ENCODE data around the gene LMF2.

The LMF2 gene

GRCh38 chr22:50481045-50481439 is 26.5 kb downstream of the LMF2 start:
- no peak for DNase-seq

- DNase-seq = no peak
These were observed 27.8 kb downstream of the LMF2 start for GRCh38 chr22:50479721-50480120.

GRCh38 chr22:50477923-50478322 is 29.6 kb downstream of the LMF2 start:
- DNase-seq = no peak

GRCh38 chr22:50476868-50477267 is 30.6 kb downstream of the LMF2 start:
- no peak for DNase-seq

- no peak for DNase-seq
These were observed 31.9 kb downstream of the LMF2 start for GRCh38 chr22:50475652-50476002.

- DNase-seq = peak; percentile 78
These were observed 32.5 kb downstream of the LMF2 start, which contains the start of gene SBF1 for GRCh38 chr22:50474710-50475651. TSS of gene SBF1 (minus strand) at chr22:50475035. CDS start at chr22:50474840, 195 bp downstream.

GRCh38 chr22:50473855-50474671 is 33.4 kb downstream of the LMF2 start:
- no peak for DNase-seq

- DNase-seq = peak; percentile 42
These were observed 34.4 kb downstream of the LMF2 start for GRCh38 chr22:50473088-50473487.

GRCh38 chr22:50471962-50472361 is 35.5 kb downstream of the LMF2 start:
- DNase-seq = no peak

GRCh38 chr22:50471197-50471847 is 36.2 kb downstream of the LMF2 start:
- no peak for DNase-seq

GRCh38 chr22:50470491-50470890 is 37.0 kb downstream of the LMF2 start:
- DNase-seq = no peak

- peak; percentile 86 for DNase-seq
These were observed 37.9 kb downstream of the LMF2 start for GRCh38 chr22:50469377-50470305.

- no peak for DNase-seq
These were observed 38.9 kb downstream of the LMF2 start for GRCh38 chr22:50468626-50469025.

GRCh38 chr22:50467773-50468440 is 39.6 kb downstream of the LMF2 start:
- DNase-seq = no peak

GRCh38 chr22:50467341-50467740 is 40.2 kb downstream of the LMF2 start:
- DNase-seq = no peak

GRCh38 chr22:50465066-50465930 is 42.2 kb downstream of the LMF2 start:
- no peak for DNase-seq

- no peak for DNase-seq
These were observed 43.1 kb downstream of the LMF2 start for GRCh38 chr22:50464451-50464850.

GRCh38 chr22:50463188-50463900 is 44.2 kb downstream of the LMF2 start:
- DNase-seq = no peak

- no peak for DNase-seq
These were observed 45.4 kb downstream of the LMF2 start for GRCh38 chr22:50461979-50462540.

All from effector CD8-positive, alpha-beta T cell (primary cell).